ENCODE measurements around the gene PRR20D.
"Not testable (repeated sequence)": the region's sequence is repeated elsewhere in the genome, so short reads cannot be mapped to it uniquely, and the experiment has no call there.

GRCh38 chr13:57140235-57140968 lies 20.0 kb upstream of the PRR20D start, which contains the start of gene PRR20A:
- not testable (repeated sequence) for TF ChIP-seq EZH2 (IDR thresholded peaks at IDR 0.05; ENCODE audit: low read length, unreplicated experiment); CTCF (conservative IDR thresholded peaks at IDR 0.05; ENCODE audit: low read depth, low read length)

Measured in PC-3 (cell line).